ENCODE data around the gene AIRE.
"Not testable (repeated sequence)": the region's sequence is repeated elsewhere in the genome, so short reads cannot be mapped to it uniquely, and the experiment has no call there.

AIRE gene

GRCh38 chr21:44283211-44283785 lies 2.4 kb upstream of the AIRE start:
- H3K4me1 Mint-ChIP-seq, ATAC-seq, DNase-seq, H3K4me3 Mint-ChIP-seq, H3K9me3 Mint-ChIP-seq, H3K27ac Mint-ChIP-seq, H3K27me3 Mint-ChIP-seq: not testable (repeated sequence)

GRCh38 chr21:44283948-44284347 lies 1.7 kb upstream of the AIRE start:
- ATAC-seq = no peak
- H3K27ac Mint-ChIP-seq = no peak overlapping the region
- no peaks in the 10 kb centered on the region for H3K4me1 Mint-ChIP-seq
- H3K4me3 Mint-ChIP-seq = no peak overlapping the region
- DNase-seq = no peak
- peaks cover 12% of the 10 kb centered on the region for H3K27me3 Mint-ChIP-seq
- H3K9me3 Mint-ChIP-seq = no peaks in the 10 kb centered on the region

- Mint-ChIP-seq H3K27me3 (peaks cover 12% of the 10 kb centered on the region), H3K4me1 (no peaks in the 10 kb centered on the region), H3K9me3 (no peaks in the 10 kb centered on the region), H3K27ac (no peak overlapping the region), H3K4me3 (no peak overlapping the region)
- DNase-seq (no peak), ATAC-seq (no peak)
Measured at GRCh38 chr21:44286086-44286715, 525 bp downstream of the AIRE start.

- Mint-ChIP-seq H3K4me1 (peaks cover 5% of the 10 kb centered on the region), H3K9me3 (no peaks in the 10 kb centered on the region), H3K27ac (no peak overlapping the region), H3K27me3 (peaks cover 12% of the 10 kb centered on the region), H3K4me3 (no peak overlapping the region)
- no peak for DNase-seq
- no peak for ATAC-seq
Measured at GRCh38 chr21:44286716-44287632, 1.3 kb downstream of the AIRE start.

GRCh38 chr21:44288251-44289110 lies 2.8 kb downstream of the AIRE start:
- Mint-ChIP-seq H3K27me3 (peaks cover 12% of the 10 kb centered on the region), H3K4me1 (peaks cover 19% of the 10 kb centered on the region), H3K4me3 (no peak overlapping the region), H3K9me3 (no peaks in the 10 kb centered on the region), H3K27ac (no peak overlapping the region)
- ATAC-seq = no peak
- DNase-seq = no peak

GRCh38 chr21:44289381-44290010 lies 3.8 kb downstream of the AIRE start:
- no peak for ATAC-seq
- Mint-ChIP-seq H3K27ac (no peak overlapping the region), H3K4me1 (peaks cover 24% of the 10 kb centered on the region), H3K4me3 (no peak overlapping the region), H3K9me3 (no peaks in the 10 kb centered on the region), H3K27me3 (peaks cover 12% of the 10 kb centered on the region)
- no peak for DNase-seq

- no peak for DNase-seq
- H3K9me3 Mint-ChIP-seq = no peaks in the 10 kb centered on the region
Measured at GRCh38 chr21:44290327-44291077, 4.8 kb downstream of the AIRE start.

GRCh38 chr21:44291078-44291935 lies 5.6 kb downstream of the AIRE start:
- Mint-ChIP-seq H3K4me3 (no peak overlapping the region), H3K9me3 (no peaks in the 10 kb centered on the region), H3K4me1 (peaks cover 42% of the 10 kb centered on the region), H3K27ac (no peak overlapping the region), H3K27me3 (peaks cover 12% of the 10 kb centered on the region)
- ATAC-seq (no peak), DNase-seq (no peak)

More at GRCh38 chr21:44290327-44291077, 4.8 kb downstream of the AIRE start:
- no peak for ATAC-seq
- peaks cover 12% of the 10 kb centered on the region for H3K27me3 Mint-ChIP-seq
- H3K27ac Mint-ChIP-seq = no peak overlapping the region
- no peak overlapping the region for H3K4me3 Mint-ChIP-seq
- H3K4me1 Mint-ChIP-seq = peaks cover 34% of the 10 kb centered on the region

GRCh38 chr21:44291936-44292811 lies 6.5 kb downstream of the AIRE start:
- H3K4me1 Mint-ChIP-seq = peaks cover 42% of the 10 kb centered on the region
- ATAC-seq = no peak
- no peaks in the 10 kb centered on the region for H3K9me3 Mint-ChIP-seq
- H3K27me3 Mint-ChIP-seq = peaks cover 12% of the 10 kb centered on the region
- H3K4me3 Mint-ChIP-seq = no peak overlapping the region
- no peak for DNase-seq
- no peak overlapping the region for H3K27ac Mint-ChIP-seq

- no peaks in the 10 kb centered on the region for H3K9me3 Mint-ChIP-seq
- no peak for DNase-seq
- H3K4me1 Mint-ChIP-seq = peaks cover 48% of the 10 kb centered on the region
- H3K27ac Mint-ChIP-seq = no peak overlapping the region
- H3K27me3 Mint-ChIP-seq = peaks cover 8% of the 10 kb centered on the region
- no peak for ATAC-seq
- no peak overlapping the region for H3K4me3 Mint-ChIP-seq
Measured at GRCh38 chr21:44292812-44293195, 7.1 kb downstream of the AIRE start.

- ATAC-seq (peak; percentile 47), DNase-seq (no peak)
- H3K9me3 Mint-ChIP-seq = no peaks in the 10 kb centered on the region
- peaks cover 57% of the 10 kb centered on the region for H3K4me1 Mint-ChIP-seq
- no peak overlapping the region for H3K27ac Mint-ChIP-seq
- H3K4me3 Mint-ChIP-seq = no peak overlapping the region
- H3K27me3 Mint-ChIP-seq = no peaks in the 10 kb centered on the region
Measured at GRCh38 chr21:44293551-44294231, 8.0 kb downstream of the AIRE start.

GRCh38 chr21:44294391-44295162 lies 8.9 kb downstream of the AIRE start:
- ATAC-seq (peak; percentile 7), DNase-seq (no peak)
- peaks cover 65% of the 10 kb centered on the region for H3K4me1 Mint-ChIP-seq
- no peak overlapping the region for H3K27ac Mint-ChIP-seq
- no peak overlapping the region for H3K4me3 Mint-ChIP-seq
- no peaks in the 10 kb centered on the region for H3K27me3 Mint-ChIP-seq
- H3K9me3 Mint-ChIP-seq = no peaks in the 10 kb centered on the region
